C1 segment of cervical spinal cord (tissue), 14 donors: ENCODE data around the gene COL15A1.

Source experiments
- DNase-seq, 14 donors: peaks; one replicate each; lab custom pipeline; 2025; lab: John Stamatoyannopoulos, UW

The COL15A1 gene

DNA sequence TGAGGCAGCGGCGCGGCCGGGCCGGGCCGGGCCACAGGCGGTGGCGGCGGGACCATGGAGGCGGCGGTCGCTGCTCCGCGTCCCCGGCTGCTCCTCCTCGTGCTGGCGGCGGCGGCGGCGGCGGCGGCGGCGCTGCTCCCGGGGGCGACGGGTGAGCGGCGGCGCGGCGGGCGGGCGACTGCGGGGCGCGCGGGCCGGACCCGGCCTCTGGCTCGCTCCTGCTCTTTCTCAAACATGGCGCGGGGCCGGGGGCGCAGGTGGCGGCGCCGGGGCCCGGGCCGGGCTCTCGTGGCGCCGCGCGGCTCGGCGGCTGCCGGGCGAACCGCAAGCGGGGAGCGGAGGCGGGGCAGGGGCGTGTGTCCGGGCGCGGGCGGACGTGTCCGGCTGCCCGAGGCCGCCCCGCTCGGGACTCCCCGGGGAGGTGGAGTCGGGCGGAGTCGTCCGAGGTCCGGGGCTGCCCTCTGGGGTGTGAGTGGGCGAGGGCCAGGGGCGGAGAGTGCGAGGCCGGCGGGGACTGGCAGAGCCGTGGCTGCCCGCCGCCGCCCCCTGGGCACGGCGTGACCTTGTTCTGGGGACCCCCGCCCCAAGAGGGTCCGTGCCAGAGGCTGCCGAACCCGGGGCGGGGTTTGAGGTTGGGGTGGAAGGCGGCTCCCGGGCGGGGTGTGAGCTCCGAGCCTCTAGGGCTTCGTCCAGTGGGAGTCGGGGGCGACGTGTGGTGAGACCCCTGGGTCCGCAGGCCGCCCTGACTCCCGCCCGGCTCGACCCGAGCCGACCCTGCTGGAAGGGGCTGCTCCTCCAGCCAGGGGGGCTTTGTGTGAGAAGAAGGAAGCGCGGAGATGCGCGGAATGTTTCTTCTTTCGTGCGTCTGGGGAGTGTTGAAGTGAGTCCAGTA is 161.7 kb downstream of the COL15A1 start:
- peak in 5 of 14 donors; percentile 37 to 80 (median 45) for DNase-seq

DNA sequence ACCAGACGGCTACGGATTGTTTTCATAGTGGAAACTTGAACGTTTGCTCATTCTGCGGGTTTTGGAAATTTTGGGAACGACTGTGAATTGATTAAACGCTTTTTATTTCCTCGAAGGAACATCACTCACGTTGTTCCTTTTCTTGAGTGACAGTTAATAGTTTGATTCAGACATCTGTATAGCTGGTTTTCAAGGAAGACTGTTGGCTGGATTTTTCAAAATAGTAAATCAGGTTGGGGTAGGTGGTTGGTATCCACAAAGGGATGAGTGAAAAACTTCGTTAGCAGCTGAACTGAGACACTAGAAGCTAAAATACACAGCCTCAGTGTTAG is 162.3 kb downstream of the COL15A1 start:
- peak in 1 of 14 donors; percentile 57 for DNase-seq

DNA sequence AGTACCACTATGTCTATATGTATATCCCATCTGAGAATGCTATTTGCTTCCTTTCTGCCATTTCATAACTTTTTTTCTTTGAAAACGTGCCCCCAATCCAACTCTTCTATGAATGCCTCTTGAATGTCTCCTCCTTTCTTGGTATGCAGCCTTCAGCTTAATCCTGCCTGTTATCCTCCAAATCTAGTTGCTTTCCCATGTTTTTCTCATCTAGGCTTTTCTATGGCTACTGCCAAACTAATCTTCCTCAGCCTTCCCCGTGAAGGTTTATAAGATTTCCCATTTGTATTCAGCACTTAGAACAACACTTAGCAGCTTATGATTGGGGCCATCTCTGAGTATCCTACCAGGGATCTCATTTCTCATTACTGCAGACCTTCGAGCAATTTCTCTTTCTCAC is 163.7 kb downstream of the COL15A1 start:
- peak in 1 of 14 donors; percentile 26 for DNase-seq

DNA sequence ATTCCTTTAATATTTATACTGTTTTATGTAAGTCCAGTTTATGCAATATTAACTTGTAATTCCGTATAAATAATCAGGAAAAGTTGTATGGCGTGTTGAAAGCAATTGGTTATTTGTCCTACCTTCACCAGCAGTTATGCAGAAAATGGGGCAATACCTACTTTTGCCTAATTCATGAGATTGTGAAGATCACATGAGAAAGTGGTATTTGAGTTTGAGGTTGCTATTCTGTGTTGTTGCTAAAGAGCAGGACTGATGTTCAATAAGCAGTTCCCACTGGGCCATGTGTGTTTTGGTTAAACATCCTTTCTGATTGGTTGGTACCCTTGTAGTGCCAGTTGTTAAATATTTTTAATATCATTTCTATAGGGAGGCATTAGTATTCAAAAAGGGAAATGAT is 164.4 kb downstream of the COL15A1 start:
- DNase-seq = no peak

DNA sequence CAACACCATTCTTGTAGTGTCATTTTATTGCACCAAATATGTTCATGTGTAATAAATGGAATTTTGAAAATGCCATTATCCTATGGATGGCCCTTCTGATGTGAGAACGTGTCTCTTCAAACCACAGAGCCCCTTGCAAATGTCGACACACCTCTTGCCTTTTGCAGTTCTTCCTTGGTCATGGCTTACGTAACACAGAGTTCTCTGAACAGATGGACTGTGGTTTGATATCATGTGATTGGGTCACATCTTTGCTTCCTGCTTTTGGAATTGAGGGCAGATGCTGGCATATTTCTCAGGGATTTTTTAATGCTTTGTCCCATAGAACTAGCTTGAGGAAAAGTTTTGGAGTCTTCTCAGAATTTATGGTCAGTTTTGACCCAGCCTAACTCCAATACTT is 165.8 kb downstream of the COL15A1 start:
- peak in 1 of 14 donors; percentile 75 for DNase-seq

DNA sequence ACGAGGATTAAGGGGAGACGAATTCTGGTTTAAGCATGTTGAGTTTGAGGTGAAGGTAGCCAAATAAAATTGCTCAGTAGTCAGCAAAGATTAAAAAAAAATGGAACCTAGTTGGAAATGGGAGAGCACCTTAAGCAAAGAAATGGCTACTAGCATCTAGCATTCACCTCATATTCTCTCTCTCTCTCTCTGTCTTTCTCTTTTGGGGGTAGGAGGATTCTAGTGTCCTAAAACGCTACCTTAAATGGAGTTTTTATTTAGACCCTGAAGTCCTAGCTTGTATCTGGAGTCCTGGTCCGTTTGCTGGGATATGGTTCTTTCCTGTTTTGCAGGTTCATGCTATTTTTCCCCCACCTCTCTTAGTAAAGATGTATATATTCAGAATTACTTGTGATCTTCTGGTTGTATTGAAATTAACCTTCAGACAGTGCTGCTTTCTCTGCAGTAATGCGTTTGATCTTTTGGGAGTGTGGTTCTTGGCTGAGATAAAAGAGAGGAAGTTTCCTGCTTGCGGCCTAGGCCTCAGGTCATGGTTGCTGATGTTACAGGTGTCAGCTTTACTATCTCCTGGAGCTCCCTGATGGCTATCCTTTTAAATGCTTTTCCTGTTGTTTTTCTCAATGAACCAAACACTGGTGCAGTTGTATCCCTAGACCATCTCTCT is 169.2 kb downstream of the COL15A1 start:
- no peak for DNase-seq

DNA sequence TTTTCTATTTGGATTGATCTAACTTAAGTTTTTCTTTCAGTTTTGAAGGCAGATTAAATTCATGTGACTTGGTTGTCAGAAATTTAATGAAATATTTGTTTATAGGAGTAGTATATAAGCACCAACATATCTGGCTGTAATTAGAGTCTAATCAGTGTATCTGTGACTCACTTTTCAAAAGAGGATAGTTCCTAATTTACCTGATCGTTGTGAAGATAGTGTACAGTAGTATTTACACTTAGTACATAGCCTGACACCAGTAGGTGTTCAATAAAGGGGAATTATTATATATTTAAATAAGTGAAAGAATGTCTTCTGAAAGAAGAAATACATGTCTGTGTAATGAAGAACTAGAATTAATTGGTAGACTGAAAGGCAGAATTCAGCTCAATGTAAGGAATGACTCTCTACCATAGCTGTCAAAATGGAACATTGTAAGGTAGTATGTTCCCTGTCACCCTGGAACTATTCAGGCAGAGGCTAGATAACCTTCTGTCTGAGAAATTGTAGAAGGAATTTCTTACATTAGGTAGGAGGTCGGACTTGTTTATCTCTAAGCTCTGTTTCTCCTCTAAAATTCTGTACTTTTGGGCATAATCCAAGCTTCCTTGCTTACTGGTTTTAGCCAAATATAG is 169.8 kb downstream of the COL15A1 start:
- peak in 1 of 14 donors; percentile 15 for DNase-seq

DNA sequence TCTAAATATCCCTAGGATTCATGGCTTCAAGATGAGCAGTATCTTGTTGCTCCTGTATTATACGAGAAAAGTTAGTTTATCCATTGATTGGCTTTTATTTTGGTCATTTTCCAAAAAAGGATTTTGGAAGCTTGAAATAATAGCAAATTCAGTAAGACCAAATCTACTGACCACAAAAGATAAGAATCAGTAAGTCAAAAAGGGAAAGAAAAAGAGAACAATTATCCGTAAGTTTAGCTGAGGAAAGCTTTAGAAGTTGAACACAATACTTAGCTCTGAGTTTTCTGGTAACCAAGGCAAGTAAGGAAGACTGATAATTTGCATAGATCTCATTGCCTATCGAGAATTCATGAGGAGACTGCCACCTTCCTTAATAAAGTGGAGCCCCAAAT is 170.3 kb downstream of the COL15A1 start:
- no peak for DNase-seq

DNA sequence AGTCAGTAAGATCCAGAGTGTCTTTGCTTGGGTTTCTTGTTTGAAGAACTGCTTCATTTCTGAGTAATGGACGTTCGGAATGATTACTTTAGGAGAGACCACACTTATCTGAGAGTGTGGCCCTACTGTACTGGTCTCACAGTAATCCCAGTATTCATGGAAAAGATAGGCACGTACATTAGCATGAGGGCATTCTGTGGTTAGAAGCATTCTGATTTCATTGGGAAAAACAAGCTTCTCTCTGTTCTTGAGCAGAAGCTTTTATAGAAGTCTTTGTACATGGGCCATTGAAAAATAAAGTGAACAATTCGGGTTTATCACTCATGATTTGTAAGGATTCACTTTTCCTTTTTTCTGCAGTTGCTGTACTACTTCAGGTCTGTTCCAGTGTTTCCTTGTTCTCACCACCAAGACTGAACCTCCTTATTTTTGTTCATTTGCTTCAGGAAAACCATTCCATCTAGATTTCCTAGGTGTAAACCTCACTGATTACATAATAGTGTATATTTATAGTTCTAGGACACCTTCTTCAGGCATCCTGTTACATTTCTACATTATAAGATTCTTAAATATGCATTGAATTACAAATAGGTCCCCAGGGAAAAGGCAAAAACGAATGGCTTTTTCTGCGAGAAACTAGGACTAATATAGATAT is 171.3 kb downstream of the COL15A1 start:
- DNase-seq = peak in 1 of 14 donors; percentile 50

DNA sequence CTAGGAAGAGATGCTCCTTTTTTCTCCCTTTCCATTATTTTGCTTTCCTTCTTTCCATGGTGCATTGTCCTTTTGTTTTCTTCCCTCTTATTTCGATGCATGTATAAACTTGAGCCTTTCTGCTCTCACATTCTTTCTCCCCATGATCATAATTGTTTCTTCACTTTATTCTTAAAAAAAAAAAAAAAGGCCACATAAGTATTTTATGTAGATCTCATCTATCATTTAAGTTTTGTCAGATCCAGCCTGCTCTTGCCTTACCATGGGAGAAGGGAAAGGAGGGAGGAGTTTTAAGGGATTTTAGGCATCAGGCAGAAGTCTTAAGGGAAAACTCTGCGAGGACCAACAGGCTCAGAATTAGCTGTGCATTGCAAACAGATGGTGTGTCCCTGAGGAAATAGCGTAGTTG is 172.3 kb downstream of the COL15A1 start:
- peak in 1 of 14 donors; percentile 10 for DNase-seq

DNA sequence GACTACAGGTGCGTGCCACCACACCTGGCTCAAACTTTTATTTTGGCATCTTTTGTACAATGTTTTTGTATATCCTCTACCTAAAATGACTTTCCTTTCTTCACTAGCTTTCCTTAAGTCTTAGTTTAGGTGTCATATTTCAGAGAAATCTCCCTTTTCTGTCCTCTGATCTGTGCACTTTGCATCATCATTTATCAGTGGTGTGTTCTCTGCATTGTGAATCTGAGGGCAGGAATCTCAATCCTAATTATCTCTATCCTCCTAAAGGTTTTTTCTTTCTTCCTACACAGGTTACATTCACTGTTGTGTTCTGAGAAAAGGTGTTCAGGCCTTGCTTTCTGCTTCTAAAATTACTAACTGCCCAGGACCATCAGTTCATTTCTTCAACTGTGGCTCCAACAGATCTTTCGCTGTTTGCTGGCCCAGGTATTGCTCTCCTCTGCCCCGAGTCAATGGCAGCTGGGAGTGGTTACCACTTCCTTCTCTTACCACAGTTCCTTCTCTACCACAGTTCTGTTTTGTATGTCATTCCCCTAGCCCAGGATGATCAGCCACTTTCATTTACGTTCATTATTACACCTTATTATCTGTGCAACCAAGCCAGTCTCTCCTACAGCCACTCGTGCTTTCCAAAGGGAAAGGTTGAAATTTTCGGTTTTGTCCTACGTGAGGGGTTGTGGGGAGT is 175.2 kb downstream of the COL15A1 start:
- peak in 1 of 14 donors; percentile 8 for DNase-seq

DNA sequence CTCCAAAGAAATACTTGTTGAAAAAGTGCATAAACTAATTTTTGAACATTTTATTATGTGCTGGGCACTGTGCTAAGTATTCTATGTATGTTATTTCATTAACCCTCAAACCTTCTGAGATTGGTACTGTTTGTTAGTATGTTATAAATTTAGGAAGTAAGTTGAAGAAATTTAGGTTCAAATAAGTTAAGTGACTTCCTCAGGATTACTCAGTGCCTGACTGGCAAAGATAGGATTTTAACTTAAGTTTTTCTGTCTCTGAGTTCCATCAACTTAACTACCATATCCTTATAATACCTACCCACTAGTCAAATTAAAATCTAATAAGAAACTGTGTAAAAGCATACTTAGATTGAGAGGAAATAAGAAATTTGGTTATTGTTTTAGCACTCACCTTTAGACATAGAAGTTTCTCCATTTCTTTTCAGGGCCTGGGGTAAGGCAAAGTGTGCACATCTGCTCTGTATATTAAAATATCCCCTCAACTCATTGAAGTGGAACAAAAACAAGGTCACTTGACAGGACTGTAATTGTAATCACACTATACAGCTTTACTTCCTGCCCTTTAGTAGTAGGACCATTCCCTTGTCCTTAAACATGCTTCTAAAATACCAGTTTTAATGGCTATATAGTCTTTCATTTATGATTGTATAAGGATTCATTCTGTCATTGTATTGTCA is 176.4 kb downstream of the COL15A1 start:
- no peak for DNase-seq
